Suprapubic skin (tissue), 4 donors: ENCODE measurements around the gene NINJ1. TPM values are rescaled to one million over a fixed set of nuclear protein-coding genes. Genes with fewer than 3 reads are reported as not detected.
A peak's percentile ranks its signal among the peaks of the same experiment; 100 is the strongest.

Experiments
- DNase-seq, 2 donors: peaks; one replicate each; pipeline ENCODE4 v3.0.0-alpha.2; 2019; ENCODE audit warnings: low spot score in 2 of 2
- H3K27ac ChIP-seq: fragments of 200-600 bp; sonication (generic); one replicate; pipeline ENCODE4 v1.5.1; 2019
- H3K27me3 ChIP-seq: fragments of 200-600 bp; sonication (generic); one replicate; pipeline ENCODE4 v1.5.1; 2019
- H3K36me3 ChIP-seq: fragments of 200-600 bp; sonication (generic); one replicate; pipeline ENCODE4 v1.5.1; 2019
- H3K4me1 ChIP-seq: fragments of 200-600 bp; sonication (generic); one replicate; pipeline ENCODE4 v1.5.1; 2019
- H3K4me3 ChIP-seq: fragments of 200-600 bp; sonication (generic); one replicate; pipeline ENCODE4 v1.5.1; 2019; ENCODE audit warnings: mild to moderate bottlenecking
- H3K9me3 ChIP-seq: fragments of 200-600 bp; sonication (generic); one replicate; pipeline ENCODE4 v1.5.1; 2019
- EP300 ChIP-seq: sonication (generic); formaldehyde crosslinking; IDR thresholded peaks from one replicate; pipeline ENCODE4 v1.6.1; 2017; ENCODE audit warnings: antibody characterized with exemption
- POLR2A ChIP-seq, 2 donors: fragments of 450-650 bp; IDR thresholded peaks; one replicate each; pipeline ENCODE4 v1.6.1; 2017; ENCODE audit warnings: antibody characterized with exemption in 2 of 2, mild to moderate bottlenecking in 2 of 2, moderate library complexity in 2 of 2
- POLR2AphosphoS5 ChIP-seq, 3 donors: sonication (generic); formaldehyde crosslinking; IDR thresholded peaks; one replicate each; pipeline ENCODE4 v1.6.1; 2017; ENCODE audit warnings: antibody characterized with exemption in 3 of 3
- WGBS: methylation state at CpG from one replicate; pipeline ENCODE4 v1.1.5; 2018; 5-methylcytosine and 5-hydroxymethylcytosine counted together
- total RNA-seq, 4 donors: library from RNA; depleted of rRNA; stranded (reverse); fragments of >200 nt; gene quantifications; one replicate each; pipeline ENCODE4 v1.1.0, GENCODE V29; 2016
- TF ChIP-seq, protein P1 (sequence below), 2 donors: fragments of 200-600 bp in 1 of 2; fragments of 450-650 bp in 1 of 2; sonication (generic) in 1 of 2; IDR thresholded peaks; one replicate each; pipeline ENCODE4 v1.5.1; 2016 to 2019; ENCODE audit warnings: antibody characterized with exemption in 2 of 2, mild to moderate bottlenecking in 1 of 2, moderate library complexity in 1 of 2

NINJ1 gene
- total RNA-seq, 4 donors from 2014 or later, result 88.3 to 158 (median 113) TPM

DNA sequence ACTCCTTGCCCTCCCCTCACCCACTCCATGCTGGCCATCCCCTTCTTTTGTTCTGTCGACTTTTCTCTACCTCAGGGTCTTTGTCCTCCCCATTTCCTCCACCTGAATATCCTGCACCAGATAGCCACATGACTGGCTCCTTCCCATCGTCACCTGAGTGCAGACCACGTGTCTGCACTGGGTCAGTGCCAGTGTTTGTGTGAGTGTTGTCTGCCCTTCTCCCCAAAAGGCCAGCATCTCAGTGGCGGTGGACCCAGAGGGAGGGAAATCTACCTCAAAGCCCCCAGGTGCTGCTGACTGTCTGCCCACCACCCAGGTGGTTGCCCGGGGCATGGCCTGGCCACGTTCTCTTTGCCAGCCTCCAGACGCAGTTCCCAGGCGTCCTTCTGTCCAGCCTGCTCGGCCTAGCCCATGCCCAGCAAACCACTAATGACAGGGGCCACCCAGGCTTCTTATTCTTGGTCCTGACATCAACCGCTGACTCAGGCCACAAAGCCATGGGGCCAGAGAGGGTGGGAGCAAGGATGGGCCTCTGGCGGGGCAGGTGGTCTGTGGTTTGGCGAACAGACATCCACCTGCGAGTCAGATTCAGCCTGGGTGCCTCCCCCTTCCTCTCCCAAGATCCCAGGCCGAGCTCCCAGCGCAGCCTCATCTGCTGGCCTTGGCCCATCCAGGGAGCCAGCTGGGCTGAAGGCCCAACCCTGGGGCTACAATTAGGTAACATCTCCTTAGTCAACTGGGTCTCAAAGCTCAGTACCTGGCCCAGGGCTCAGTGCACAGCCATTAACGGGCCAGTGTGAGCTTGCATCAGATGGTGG is 5.5 kb upstream of the NINJ1 start:
- Histone ChIP-seq H3K9me3 (no peaks in the 10 kb centered on the region), H3K4me3 (no peak overlapping the region), H3K36me3 (no peaks in the 10 kb centered on the region), H3K27ac (no peak overlapping the region), H3K27me3 (no peaks in the 10 kb centered on the region), H3K4me1 (peaks cover 72% of the 10 kb centered on the region)
- peak in 1 of 2 donors; percentile 75 for DNase-seq
- TF ChIP-seq EP300 (no peak), POLR2AphosphoS5 (IDR thresholded peaks at IDR 0.05) (no peak), POLR2A (IDR thresholded peaks at IDR 0.05) (no peak)
- TF ChIP-seq, protein P1, sequence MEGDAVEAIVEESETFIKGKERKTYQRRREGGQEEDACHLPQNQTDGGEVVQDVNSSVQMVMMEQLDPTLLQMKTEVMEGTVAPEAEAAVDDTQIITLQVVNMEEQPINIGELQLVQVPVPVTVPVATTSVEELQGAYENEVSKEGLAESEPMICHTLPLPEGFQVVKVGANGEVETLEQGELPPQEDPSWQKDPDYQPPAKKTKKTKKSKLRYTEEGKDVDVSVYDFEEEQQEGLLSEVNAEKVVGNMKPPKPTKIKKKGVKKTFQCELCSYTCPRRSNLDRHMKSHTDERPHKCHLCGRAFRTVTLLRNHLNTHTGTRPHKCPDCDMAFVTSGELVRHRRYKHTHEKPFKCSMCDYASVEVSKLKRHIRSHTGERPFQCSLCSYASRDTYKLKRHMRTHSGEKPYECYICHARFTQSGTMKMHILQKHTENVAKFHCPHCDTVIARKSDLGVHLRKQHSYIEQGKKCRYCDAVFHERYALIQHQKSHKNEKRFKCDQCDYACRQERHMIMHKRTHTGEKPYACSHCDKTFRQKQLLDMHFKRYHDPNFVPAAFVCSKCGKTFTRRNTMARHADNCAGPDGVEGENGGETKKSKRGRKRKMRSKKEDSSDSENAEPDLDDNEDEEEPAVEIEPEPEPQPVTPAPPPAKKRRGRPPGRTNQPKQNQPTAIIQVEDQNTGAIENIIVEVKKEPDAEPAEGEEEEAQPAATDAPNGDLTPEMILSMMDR (IDR thresholded peaks at IDR 0.05), result no peak
- 64% methylated on average over 15 of the region's 16 CpGs for WGBS

DNA sequence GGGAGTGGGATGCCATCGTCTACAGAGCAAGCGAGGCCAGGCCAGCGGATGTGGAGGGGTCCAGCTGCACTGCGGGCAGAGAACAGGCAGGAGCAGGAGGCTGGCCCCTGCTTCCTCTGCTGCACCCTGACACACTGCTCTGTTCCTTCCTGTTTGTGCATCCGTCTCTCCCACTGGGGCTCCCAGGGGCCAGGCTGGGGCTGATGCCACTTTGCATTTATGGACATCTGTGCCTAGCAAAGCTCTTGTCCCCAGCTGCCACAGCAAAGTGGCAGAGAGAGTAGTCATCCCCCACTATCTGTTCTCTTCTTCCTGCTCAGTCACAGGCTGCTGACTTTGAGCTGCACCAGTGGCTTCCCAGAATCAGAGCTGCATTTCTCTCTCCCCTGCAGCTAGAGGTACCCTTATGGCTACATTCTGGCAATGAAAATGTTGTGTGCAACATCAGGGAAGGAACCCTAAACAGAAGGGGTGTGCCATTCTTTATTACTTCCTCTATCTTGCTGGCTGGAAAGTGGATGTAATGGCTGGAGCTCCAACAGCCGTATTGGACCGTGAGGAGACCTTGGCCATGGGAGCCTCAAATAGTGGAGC is 4.2 kb upstream of the NINJ1 start:
- WGBS, result 86% methylated on average over 7 of the region's 7 CpGs
- DNase-seq, result no peak
- H3K4me1 ChIP-seq, result peaks cover 68% of the 10 kb centered on the region
- no peaks in the 10 kb centered on the region for H3K9me3 ChIP-seq
- H3K27ac ChIP-seq, result no peak overlapping the region
- H3K36me3 ChIP-seq, result no peaks in the 10 kb centered on the region
- no peaks in the 10 kb centered on the region for H3K27me3 ChIP-seq
- H3K4me3 ChIP-seq, result no peak overlapping the region
- TF ChIP-seq EP300 (no peak), POLR2AphosphoS5 (IDR thresholded peaks at IDR 0.05) (no peak)
- TF ChIP-seq, protein P1 (IDR thresholded peaks at IDR 0.05), result no peak

DNA sequence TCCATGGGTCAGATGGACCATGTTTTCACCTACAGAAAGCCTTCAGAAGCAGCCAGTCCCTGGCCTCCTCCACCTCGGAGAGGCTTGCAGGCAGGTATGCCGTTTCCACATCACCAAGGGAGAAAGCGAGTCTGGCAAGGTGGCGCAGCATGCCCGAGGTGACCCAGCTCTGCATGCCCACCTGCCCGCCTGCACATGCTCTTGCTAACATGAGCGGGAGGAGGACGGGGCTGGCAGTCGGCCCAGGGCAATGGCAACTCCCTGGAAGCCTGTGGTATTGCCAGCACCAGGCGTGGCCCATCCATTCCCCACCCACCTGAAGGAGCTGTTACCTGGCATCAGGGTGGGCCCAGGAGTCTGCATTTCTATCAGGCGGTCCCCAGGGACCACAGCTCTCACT is 3.3 kb upstream of the NINJ1 start:
- no peak overlapping the region for H3K4me3 ChIP-seq
- H3K36me3 ChIP-seq, result no peaks in the 10 kb centered on the region
- WGBS, result 50% methylated on average over 2 of the region's 11 CpGs
- peaks cover 73% of the 10 kb centered on the region for H3K4me1 ChIP-seq
- no peak for TF ChIP-seq EP300
- DNase-seq, result no peak
- H3K27ac ChIP-seq, result peak overlapping the region; percentile 54
- no peaks in the 10 kb centered on the region for H3K9me3 ChIP-seq
- no peaks in the 10 kb centered on the region for H3K27me3 ChIP-seq

DNA sequence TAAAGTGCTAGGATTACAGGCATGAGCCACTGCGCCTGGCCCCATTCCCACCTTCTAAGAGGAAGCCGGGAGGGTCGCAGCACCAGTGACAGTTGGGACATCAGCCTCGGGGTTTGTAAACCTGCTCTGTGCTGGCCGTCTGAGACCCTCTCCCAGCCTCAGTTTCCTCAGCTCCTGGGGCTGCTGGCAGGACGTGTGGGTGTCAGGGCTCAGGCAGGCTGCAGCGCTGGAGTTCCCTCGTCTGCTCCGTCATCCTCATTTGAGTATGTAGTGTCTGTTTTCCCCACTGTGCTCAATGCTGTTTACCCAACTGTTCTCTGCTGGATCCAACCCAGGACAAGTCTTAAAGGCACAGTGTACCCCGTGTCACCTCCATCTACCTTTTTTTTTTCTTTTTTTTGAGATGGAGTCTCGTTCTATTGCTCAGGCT is 2.0 kb upstream of the NINJ1 start:
- Histone ChIP-seq H3K36me3 (no peaks in the 10 kb centered on the region), H3K9me3 (no peaks in the 10 kb centered on the region), H3K27me3 (no peaks in the 10 kb centered on the region), H3K27ac (peak overlapping the region; percentile 54), H3K4me3 (peak overlapping the region; percentile 27), H3K4me1 (peaks cover 78% of the 10 kb centered on the region)
- WGBS, result 22% methylated on average over 9 of the region's 11 CpGs
- DNase-seq, result no peak
- TF ChIP-seq, protein P1 (IDR thresholded peaks at IDR 0.05), result no peak
- TF ChIP-seq EP300, result no peak
- no peak for TF ChIP-seq POLR2AphosphoS5 (IDR thresholded peaks at IDR 0.05)
- TF ChIP-seq POLR2A (IDR thresholded peaks at IDR 0.05), result no peak

DNA sequence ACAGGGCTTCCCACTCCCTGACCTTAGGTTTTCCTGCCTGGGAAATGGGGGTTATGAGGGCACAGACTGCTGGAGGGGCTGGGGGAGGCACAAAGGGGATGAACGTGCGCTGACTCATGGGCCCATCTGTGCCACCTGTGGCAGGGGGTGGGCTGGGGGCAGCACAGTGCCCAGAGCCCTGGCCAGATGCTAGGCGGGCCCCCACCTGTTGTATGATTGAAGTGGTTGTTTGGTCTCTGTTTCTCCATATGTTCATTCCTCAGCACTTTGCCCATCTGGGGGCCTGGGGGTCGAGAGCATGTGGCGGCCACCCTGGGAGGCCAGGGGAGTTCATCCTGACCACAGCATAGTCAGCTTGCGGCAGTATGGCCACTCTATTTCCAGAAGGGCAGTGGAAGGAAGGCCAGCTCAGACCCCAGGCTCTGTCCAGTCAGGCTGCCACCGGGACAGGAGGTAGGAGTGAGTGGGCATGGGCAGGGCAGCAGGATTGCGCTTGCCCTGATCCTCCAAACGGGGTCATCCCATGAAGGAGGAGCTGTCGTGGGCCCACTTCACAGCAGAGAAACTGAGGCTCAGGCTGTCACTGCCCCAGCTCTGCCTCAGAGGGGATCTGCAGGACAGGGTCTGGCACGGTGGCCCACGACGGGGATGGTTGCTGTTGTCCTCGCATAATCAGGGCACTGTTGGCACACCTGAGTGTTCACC is 841 bp upstream of the NINJ1 start:
- Histone ChIP-seq H3K27me3 (no peaks in the 10 kb centered on the region), H3K4me1 (peaks cover 81% of the 10 kb centered on the region), H3K9me3 (no peaks in the 10 kb centered on the region), H3K36me3 (no peaks in the 10 kb centered on the region), H3K4me3 (peak overlapping the region; percentile 82), H3K27ac (peak overlapping the region; percentile 94)
- WGBS, result 57% methylated on average over 7 of the region's 14 CpGs
- no peak for TF ChIP-seq POLR2AphosphoS5 (IDR thresholded peaks at IDR 0.05)
- TF ChIP-seq, protein P1 (IDR thresholded peaks at IDR 0.05), result no peak
- no peak for TF ChIP-seq EP300
- no peak for TF ChIP-seq POLR2A (IDR thresholded peaks at IDR 0.05)
- no peak for DNase-seq
